CD4-positive, alpha-beta T cell treated with Interleukin-15 for 1 hour (primary cell): ENCODE data around the gene RAG2.
"Not testable (repeated sequence)": the region's sequence is repeated elsewhere in the genome, so short reads cannot be mapped to it uniquely, and the experiment has no call there.

ENCODE experiments used
- DNase-seq: peaks from one replicate; pipeline ENCODE4 v3.0.0-alpha.2; 2020

RAG2 gene

GRCh38 chr11:36596880-36597279 lies 1.2 kb downstream of the RAG2 start:
- DNase-seq: no peak

DNA sequence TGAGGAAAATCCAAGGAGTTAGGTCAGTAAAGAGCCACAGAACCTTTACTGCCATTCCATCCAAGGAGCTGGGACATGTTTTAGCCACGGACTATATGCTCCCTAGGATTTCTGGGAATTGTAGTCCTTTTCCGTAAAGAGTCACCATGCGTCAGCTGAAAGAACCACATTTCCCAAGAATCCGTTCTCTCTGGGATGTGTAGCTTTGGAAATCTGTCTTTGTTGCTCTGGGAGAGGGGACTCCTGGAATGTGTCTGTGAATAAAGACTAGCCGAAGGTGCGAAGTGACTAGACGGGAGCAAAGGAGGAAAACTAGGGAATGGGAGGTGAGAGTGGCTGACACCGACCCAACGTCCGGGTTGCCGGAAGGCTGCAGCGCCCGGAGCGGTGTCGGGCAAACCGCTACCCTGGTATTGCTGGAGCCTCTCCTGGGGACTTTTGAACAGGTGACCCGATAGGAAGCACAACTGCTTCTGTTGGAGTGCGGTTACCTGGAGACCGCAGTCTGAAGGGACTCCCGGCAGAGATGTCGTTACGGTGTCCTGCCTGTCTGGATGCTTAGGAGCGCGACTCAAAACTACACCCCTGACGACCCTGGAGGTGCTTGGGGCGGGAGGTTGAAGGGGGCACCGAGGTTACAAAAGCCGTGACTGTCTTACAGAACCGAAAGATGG lies 3.6 kb downstream of the RAG2 start, which contains the start of gene IFTAP:
TSS of gene IFTAP (plus strand) at position 187 of the 674 bp plus-strand sequence. CDS start 15,602 bp downstream, outside the sequence.
- DNase-seq: no peak

DNA sequence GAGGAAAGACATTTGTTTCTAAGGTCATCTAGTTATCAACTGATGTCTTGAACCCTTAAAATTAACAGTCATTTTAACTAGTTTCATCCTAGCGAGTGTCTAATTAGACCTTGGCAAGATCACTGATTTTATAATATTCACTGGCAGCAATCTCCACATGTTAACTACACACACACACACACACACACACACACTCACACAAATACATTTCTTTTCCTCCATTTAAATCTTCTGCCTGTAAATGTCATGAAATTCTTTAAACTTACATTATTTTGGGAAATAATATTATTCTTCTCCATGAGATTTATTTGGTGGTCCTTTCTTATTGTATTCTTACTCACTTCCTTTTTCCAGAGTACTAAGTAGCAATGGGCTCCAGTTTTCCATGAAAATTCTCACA lies 6.6 kb downstream of the RAG2 start:
- no peak for DNase-seq

DNA sequence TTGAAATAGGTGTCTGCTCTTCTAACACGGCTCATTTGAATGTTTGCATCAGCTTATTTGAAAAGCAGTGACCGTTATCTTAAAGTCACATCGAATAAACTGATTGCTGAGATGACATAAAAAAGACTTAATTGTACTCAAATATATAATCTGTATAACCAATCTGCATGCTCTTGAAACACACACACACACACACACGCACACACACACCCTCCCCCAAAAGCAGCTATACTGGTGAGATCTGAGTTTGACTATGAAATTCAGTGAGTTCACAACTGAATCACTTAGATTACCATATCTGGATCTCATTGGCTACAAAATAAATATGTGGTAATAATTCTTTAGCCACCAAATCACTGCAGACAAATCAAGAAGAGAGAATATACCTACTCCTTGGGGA lies 7.5 kb downstream of the RAG2 start:
- no peak for DNase-seq

DNA sequence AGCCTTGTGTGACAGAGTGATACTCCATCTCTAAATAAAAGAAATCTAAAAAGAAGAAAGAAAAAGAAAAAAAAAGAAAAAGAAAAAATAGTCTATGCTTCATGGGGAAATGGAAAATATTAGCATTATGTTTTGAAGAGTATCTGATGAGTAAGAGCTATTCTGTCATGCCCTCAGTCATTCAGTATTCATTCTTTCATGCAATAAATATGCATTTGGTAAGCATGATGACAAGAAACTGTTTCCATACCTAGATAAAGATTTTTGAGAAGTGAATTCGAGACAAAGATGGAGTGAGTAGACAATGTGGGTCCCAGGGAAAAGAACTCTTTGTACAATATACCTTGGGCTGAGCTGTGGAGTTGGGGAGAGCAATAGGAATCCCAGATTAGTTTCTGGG lies 9.9 kb downstream of the RAG2 start:
- no peak for DNase-seq

- no peak for DNase-seq
These were observed 11.5 kb downstream of the RAG2 start for GRCh38 chr11:36586543-36586942.

DNA sequence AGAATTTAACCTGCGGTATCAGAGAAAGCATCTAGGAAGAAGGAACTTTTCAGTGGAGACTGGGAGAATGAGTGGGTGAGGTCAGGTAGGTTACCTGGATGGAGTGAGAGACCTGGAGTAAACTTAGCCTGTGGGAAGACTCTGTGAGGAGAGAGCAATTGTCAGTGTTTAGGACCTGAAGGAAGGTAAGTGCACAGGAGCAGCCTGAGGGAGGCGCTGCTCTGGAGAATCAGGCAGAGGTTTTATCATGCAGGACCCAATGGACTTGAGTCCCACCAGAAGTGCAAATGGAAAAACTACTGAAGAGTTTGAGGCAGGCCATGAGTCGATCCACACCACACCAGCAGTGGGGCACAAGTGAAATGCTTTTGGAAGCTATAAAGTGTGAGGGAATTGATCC lies 14.4 kb downstream of the RAG2 start:
- no peak for DNase-seq

DNA sequence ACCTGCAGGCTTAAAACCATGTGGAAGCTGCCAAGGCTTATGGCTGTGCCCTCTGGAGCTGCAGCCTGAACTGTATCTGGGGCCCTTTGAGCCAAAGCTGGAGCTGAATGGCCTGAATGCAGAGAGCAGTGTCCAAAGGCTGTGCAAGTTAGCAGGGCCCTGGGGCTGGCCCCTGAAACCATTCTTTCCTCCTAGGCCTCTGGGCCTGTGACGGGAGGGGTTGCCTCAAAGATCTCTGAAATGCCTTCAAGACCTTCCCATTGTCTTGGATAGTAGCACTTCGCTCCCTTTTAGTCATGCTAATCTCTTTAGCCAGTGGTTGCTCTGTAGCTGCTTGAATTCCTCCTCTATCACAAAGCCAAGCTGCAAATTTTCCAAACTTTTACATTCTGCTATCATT lies 16.5 kb downstream of the RAG2 start:
- no peak for DNase-seq

GRCh38 chr11:36578458-36578857 lies 19.6 kb downstream of the RAG2 start:
- no peak for DNase-seq

- no peak for DNase-seq
These were observed 20.2 kb downstream of the RAG2 start for GRCh38 chr11:36577859-36578258.

- no peak for DNase-seq
These were observed 20.7 kb downstream of the RAG2 start for GRCh38 chr11:36577373-36577772.

- no peak for DNase-seq
These were observed 23.6 kb downstream of the RAG2 start for GRCh38 chr11:36574486-36574885.

DNA sequence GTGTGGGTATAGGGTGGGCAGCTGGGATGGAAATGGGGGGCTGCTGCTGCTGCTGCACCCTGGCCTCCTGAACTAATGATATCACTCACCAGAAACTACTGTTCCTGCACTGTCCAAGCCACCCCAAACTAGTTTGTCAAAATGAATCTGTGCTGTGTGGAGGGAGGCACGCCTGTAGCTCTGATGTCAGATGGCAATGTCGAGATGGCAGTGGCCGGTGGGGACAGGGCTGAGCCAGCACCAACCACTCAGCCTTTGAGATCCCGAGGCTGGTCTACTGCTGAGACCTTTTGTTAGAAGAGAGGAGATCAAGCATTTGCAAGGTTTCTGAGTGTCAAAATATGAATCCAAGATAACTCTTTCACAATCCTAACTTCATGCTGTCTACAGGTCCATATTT lies 28.9 kb downstream of the RAG2 start:
- no peak for DNase-seq

- DNase-seq: no peak
These were observed 30.3 kb downstream of the RAG2 start, which contains the start of gene RAG1 for GRCh38 chr11:36567694-36568093. RAG1 (plus strand) TSS chr11:36568007; CDS start chr11:36573305, 5,298 bp downstream.

DNA sequence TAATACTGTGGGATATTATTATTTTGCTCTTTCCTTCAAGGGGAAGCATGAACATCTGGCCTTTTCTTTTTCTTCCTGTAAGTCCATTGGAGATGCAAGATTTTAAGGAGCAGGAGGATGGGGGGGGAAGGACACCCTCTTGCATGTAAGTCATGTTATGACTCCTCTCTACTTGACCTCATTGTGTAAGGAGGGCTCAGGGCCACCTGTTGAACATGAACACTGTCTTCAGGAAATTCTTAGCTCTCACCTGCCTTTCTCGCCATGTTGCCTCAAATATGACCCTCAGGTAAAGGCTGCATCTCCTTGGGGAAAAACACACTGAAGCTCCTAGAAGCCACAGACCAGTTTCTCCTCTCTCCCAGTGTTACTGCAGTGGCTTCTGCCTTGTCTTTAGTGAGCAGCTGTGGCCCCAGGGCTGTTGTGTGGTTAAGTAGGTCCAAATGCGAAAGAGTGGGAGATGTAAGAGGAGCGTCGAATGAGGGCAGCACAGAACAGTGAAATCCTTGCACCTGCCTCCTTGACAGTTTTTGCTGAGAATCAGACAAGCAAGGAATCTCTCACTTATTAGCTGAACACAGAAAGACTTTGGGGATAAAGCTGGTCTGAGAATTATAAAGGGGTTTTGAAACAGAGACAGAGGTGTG lies 31.5 kb downstream of the RAG2 start:
- DNase-seq: no peak

DNA sequence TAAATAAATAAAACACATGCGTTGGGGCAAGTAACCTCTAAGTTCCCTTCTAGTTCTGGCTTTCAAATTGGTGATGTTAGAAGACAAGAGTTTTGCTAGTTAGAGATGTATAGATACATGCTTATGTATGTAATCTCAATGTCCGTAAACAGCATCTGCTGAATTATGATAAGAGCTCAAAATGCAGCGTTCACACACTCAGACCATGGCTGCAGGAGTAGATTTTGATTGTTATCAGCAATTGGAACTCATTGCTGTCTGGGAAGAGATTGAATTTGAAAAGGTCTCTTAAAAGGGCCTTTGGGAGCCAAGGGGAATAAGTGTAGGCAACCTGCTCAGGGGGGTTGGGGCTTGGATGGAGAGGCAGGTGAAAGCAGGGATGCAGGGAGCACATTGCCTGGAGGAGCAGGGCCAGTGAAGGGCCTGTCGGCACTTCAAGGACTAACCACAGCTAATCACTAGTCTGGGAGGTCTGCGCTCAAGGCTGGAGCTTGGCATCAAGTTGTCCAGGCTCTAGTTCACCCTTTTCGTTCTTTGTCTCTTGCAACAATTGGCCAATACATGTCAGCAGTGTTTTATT lies 32.9 kb downstream of the RAG2 start:
- DNase-seq: no peak

GRCh38 chr11:36564376-36565030 lies 33.5 kb downstream of the RAG2 start:
- no peak for DNase-seq

DNA sequence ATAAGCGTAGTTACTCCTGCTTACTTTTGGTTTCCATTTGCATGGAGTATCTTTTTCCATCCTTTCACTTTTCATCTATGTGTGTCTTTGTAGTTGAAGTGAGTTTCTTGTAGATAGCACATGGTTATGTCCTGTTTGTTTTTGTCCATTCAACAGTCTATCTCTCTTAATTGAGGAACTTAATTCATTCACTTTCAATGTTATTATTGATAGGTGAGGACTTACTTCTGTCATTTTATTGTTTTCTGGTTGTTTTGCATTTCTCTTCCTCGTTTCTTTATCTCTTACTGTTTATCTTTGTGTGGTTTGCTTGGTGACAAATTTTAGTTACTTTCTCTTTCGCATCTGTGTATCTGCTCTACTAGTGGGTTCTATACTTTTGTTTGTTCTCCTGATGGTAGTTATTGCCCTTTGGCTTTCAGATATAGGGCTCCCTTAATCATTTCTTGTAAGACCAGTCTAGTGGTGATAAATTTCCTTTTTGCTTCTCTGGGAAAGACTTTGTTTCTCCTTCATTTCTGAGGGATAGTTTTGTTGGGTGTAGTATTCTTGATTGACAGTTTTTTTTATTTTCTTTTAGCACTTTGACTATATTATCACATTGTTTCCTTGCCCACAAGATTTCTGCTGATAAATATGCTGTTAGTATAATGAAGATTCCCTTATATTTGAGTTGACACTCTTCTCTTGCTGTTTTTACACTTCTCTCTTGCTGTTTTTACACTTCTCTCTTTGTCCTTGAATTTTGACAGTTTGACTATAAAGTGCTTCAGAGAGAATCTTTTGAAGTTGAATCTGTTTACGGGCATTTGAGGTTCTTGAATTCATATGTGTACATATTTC lies 39.2 kb downstream of the RAG2 start:
- no peak for DNase-seq

GRCh38 chr11:36557991-36558390 lies 40.0 kb downstream of the RAG2 start:
- DNase-seq: no peak

DNA sequence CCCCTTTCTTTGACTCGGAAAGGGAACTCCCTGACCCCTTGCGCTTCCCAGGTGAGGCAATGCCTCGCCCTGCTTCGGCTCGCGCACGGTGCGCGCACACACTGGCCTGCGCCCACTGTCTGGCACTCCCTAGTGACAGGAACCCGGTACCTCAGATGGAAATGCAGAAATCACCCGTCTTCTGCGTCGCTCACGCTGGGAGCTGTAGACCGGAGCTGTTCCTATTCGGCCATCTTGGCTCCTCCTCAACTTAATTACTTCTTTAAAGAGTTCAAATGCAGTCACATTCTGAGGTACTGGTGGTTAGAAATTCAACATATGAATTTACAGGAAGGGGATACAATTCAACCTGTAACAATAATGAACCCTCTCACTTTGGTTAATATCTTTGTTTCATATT lies 40.6 kb downstream of the RAG2 start:
- not testable (repeated sequence) for DNase-seq

DNA sequence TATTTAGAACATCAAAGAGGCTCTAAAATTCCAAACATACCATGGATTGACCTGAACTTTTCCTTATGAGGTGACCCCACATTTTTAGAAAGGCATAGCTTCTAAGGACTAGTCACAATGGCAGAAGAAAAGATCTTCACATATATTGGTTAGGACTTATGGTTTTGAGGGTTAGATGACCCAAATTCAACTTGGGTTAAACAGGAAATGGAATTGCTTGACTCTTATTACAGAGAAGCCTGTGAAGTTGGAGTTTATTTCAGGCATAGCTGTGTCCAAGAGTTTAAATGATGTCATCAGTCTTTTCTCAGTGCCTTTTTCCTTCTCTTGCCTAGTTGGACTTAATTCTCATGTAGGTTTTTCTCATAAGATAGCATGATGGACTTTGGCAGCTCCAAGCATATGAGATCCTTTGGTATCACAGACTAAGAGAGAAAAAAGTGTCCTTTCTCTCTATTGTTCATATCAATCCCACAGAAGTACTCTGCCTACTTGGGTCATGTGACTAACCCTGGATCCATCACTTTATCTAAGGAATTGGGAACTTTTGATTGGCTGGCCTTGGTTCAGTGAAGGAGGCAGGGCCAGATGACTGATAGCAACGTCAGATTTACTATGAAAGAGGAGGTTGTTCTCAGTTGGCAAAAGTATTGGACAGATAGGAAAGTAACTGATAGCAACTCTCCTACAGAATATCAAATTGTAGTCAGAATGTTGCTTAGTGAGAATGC lies 47.5 kb downstream of the RAG2 start:
- no peak for DNase-seq
